ENCODE measurements around the gene MLF2. TPM values are rescaled to one million over a fixed set of nuclear protein-coding genes. Genes with fewer than 3 reads are reported as not detected.

MLF2 gene
- total and polyA plus RNA-seq, 9 of the 15 experiments (the other 6 are each of a cell fraction or from before 2014, with no cell fraction given): 11.4 to 190 (median 139) TPM

DNA sequence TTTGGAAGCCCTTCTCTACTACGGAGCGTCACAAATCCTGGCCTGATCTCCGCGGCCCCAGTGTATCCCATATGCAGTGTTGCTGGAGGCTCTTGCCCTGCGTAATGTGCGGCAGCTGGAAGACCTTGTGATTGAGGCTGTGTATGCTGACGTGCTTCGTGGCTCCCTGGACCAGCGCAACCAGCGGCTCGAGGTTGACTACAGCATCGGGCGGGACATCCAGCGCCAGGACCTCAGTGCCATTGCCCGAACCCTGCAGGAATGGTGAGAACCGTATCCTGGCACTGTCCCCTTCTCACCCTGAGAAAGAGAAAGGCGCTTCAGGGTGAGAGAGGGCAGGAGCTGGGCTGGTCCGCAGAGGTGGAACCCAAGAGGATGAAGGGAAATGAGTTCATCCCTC, 23.8 kb downstream of the MLF2 start (continued):
- TF ChIP-seq PKNOX1 (IDR thresholded peaks at IDR 0.05) (no peak), AFF1 (IDR thresholded peaks at IDR 0.05; ENCODE audit: low read depth in 1 of 2, partially characterized antibody in 2 of 2) (no peak), SUPT5H (IDR thresholded peaks at IDR 0.05) (no peak), MIER1 (IDR thresholded peaks at IDR 0.05; ENCODE audit: low read depth) (no peak), DNMT1 (IDR thresholded peaks at IDR 0.05) (no peak), ERF (CRISPR knock-in tag; IDR thresholded peaks at IDR 0.05) (no peak), ZNF75A (CRISPR knock-in tag; IDR thresholded peaks at IDR 0.05) (no peak)
- TF ChIP-seq, protein P1, sequence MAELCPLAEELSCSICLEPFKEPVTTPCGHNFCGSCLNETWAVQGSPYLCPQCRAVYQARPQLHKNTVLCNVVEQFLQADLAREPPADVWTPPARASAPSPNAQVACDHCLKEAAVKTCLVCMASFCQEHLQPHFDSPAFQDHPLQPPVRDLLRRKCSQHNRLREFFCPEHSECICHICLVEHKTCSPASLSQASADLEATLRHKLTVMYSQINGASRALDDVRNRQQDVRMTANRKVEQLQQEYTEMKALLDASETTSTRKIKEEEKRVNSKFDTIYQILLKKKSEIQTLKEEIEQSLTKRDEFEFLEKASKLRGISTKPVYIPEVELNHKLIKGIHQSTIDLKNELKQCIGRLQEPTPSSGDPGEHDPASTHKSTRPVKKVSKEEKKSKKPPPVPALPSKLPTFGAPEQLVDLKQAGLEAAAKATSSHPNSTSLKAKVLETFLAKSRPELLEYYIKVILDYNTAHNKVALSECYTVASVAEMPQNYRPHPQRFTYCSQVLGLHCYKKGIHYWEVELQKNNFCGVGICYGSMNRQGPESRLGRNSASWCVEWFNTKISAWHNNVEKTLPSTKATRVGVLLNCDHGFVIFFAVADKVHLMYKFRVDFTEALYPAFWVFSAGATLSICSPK (IDR thresholded peaks at IDR 0.05; ENCODE audit: borderline replicate concordance): no peak
- TF ChIP-seq, protein P2, sequence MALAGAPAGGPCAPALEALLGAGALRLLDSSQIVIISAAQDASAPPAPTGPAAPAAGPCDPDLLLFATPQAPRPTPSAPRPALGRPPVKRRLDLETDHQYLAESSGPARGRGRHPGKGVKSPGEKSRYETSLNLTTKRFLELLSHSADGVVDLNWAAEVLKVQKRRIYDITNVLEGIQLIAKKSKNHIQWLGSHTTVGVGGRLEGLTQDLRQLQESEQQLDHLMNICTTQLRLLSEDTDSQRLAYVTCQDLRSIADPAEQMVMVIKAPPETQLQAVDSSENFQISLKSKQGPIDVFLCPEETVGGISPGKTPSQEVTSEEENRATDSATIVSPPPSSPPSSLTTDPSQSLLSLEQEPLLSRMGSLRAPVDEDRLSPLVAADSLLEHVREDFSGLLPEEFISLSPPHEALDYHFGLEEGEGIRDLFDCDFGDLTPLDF (CRISPR knock-in tag; IDR thresholded peaks at IDR 0.05): no peak

Measured in K562 (cell line).